OCI-LY7 (cell line): ENCODE results near the gene SPAG9. TPM values are rescaled to one million over a fixed set of nuclear protein-coding genes. Genes with fewer than 3 reads are reported as not detected.

ENCODE experiments used
- BruUV-seq: library from RNA; stranded (reverse); fragments of 400-500 nt; replicated peaks from 2 replicates; lab custom pipeline; 2021; lab: Mats Ljungman, UMichigan
- CTCF ChIA-PET: fragments of 300-600 bp; sonication (Branson Sonifier 250); formaldehyde crosslinking; loops from one replicate; lab custom pipeline; 2022; ENCODE audit warnings: antibody characterized with exemption; ENCODE audit not compliant: unreplicated experiment; lab: Charles Lee
- POLR2A ChIA-PET: fragments of 300-600 bp; sonication (Branson Sonifier 250); formaldehyde crosslinking; loops from one replicate; lab custom pipeline; 2022; ENCODE audit warnings: antibody characterized with exemption; lab: Charles Lee
- DNase-seq: peaks from one replicate; pipeline ENCODE4 v3.0.0-alpha.2; 2015; ENCODE audit warnings: low spot score
- H2AFZ ChIP-seq: fragments of 200-600 bp; sonication (generic), shearing (Covaris generic); 2 replicates; pipeline ENCODE4 v1.6.1; 2014; ENCODE audit warnings: mild to moderate bottlenecking, antibody characterized with exemption, low read length, moderate library complexity
- H3K27ac ChIP-seq: fragments of 200-600 bp; sonication (generic); 2 replicates; pipeline ENCODE4 v1.5.1; 2014; ENCODE audit warnings: mixed run types, low read depth, mild to moderate bottlenecking, moderate library complexity, low read length, inconsistent platforms; ENCODE audit not compliant: poor library complexity, severe bottlenecking
- H3K36me3 ChIP-seq: fragments of 200-600 bp; sonication (generic); 2 replicates; pipeline ENCODE4 v1.6.1; 2014; ENCODE audit warnings: mild to moderate bottlenecking, antibody characterized with exemption, low read length, moderate library complexity, mixed read lengths; ENCODE audit not compliant: insufficient read depth
- H3K4me1 ChIP-seq: fragments of 200-600 bp; sonication (generic); 2 replicates; pipeline ENCODE4 v1.5.1; 2014; ENCODE audit warnings: mild to moderate bottlenecking, low read length; ENCODE audit not compliant: insufficient read depth, poor library complexity, severe bottlenecking
- H3K4me2 ChIP-seq: fragments of 200-600 bp; sonication (generic); 2 replicates; pipeline ENCODE4 v1.6.1; 2014; ENCODE audit warnings: mild to moderate bottlenecking, low read length
- H3K4me3 ChIP-seq: fragments of 200-600 bp; sonication (generic); 2 replicates; pipeline ENCODE4 v1.5.1; 2014; ENCODE audit warnings: mild to moderate bottlenecking, low read depth, low read length; ENCODE audit not compliant: poor library complexity, severe bottlenecking
- H3K79me2 ChIP-seq: fragments of 200-600 bp; sonication (generic); 2 replicates; pipeline ENCODE4 v1.6.1; 2016; ENCODE audit warnings: low read depth, mild to moderate bottlenecking, low read length, moderate library complexity, mixed read lengths; ENCODE audit not compliant: insufficient read depth
- H3K9me2 ChIP-seq: fragments of 200-600 bp; sonication (generic); 2 replicates; pipeline ENCODE4 v1.6.1; 2016; ENCODE audit warnings: mild to moderate bottlenecking, low read length, mixed read lengths; ENCODE audit not compliant: insufficient read depth
- H3K9me3 ChIP-seq: fragments of 200-600 bp; sonication (generic); 2 replicates; pipeline ENCODE4 v1.6.1; 2014; ENCODE audit warnings: mild to moderate bottlenecking, mixed run types, low read length, mixed read lengths
- H4K20me1 ChIP-seq: fragments of 200-600 bp; sonication (generic); 2 replicates; pipeline ENCODE4 v1.6.1; 2014; ENCODE audit warnings: mild to moderate bottlenecking, antibody characterized with exemption, low read length, moderate library complexity, mixed read lengths; ENCODE audit not compliant: insufficient read depth
- EZH2phosphoT487 ChIP-seq: fragments of 200-600 bp; sonication (generic); IDR thresholded peaks from 2 replicates; pipeline ENCODE4 v1.6.1; 2018; ENCODE audit warnings: low read depth, borderline replicate concordance, mild to moderate bottlenecking, mixed run types, antibody characterized with exemption, low read length, moderate library complexity, mixed read lengths
- intact Hi-C: fragments of 100-400 bp; cut with micrococcal nuclease; formaldehyde crosslinking; loops from one replicate; pipeline ENCODE4 v1.10.0; 2022; ENCODE audit not compliant: unreplicated experiment
- total RNA-seq, 2 experiments: library from RNA; depleted of rRNA in 1 of 2; stranded (reverse); fragments of >200 nt in 1 of 2; shearing (Covaris generic) in 1 of 2; gene quantifications; 2 replicates each; pipeline ENCODE4 v1.2.3, GENCODE V29; 2014 to 2022
- TF ChIP-seq, protein P1 (sequence below): fragments of 200-600 bp; sonication (generic); conservative IDR thresholded peaks from 2 replicates; pipeline ENCODE4 v1.5.1; 2014; ENCODE audit warnings: mild to moderate bottlenecking, antibody characterized with exemption, low read length, moderate library complexity, mixed read lengths

The SPAG9 gene
- total RNA-seq, 2 experiments from 2014 or later = 75.5 to 78.9 TPM

DNA sequence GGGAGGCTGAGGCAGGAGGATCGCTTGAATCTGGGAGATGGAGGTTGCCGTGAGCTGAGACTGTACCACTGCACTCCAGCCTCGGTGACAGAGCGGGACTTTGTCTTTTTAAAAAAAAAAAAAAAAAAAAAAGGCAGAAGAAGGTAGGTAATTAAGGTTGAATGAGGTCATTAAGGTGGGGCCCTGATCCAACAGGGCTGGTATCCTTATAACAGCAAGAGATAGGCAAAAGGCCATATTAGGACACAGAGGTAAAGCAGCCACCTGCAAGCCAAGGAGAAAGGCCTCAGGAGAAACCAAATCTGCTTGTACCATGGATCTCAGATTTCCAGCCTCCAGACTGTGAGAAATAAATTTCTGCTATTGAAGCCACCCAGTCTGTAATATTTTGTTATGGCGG is 60.3 kb downstream of the SPAG9 start:
- Histone ChIP-seq H4K20me1 (peaks cover 12% of the 10 kb centered on the region), H3K4me1 (peaks cover 13% of the 10 kb centered on the region), H3K9me3 (no peaks in the 10 kb centered on the region), H3K4me2 (no peak overlapping the region), H2AFZ (no peak overlapping the region), H3K27ac (no peak overlapping the region), H3K79me2 (peaks cover 48% of the 10 kb centered on the region; the same call in 1 of the 2 replicates), H3K4me3 (no peak overlapping the region), H3K36me3 (peaks cover 8% of the 10 kb centered on the region), H3K9me2 (no peaks in the 10 kb centered on the region)
- intact Hi-C loops = no loop called here
- ChIA-PET CTCF (no interaction called here), POLR2A (no interaction called here)
- DNase-seq = no peak
- BruUV-seq = no TSS peak
- TF ChIP-seq EZH2phosphoT487 = no peak
- TF ChIP-seq, protein P1, sequence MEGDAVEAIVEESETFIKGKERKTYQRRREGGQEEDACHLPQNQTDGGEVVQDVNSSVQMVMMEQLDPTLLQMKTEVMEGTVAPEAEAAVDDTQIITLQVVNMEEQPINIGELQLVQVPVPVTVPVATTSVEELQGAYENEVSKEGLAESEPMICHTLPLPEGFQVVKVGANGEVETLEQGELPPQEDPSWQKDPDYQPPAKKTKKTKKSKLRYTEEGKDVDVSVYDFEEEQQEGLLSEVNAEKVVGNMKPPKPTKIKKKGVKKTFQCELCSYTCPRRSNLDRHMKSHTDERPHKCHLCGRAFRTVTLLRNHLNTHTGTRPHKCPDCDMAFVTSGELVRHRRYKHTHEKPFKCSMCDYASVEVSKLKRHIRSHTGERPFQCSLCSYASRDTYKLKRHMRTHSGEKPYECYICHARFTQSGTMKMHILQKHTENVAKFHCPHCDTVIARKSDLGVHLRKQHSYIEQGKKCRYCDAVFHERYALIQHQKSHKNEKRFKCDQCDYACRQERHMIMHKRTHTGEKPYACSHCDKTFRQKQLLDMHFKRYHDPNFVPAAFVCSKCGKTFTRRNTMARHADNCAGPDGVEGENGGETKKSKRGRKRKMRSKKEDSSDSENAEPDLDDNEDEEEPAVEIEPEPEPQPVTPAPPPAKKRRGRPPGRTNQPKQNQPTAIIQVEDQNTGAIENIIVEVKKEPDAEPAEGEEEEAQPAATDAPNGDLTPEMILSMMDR = no peak

DNA sequence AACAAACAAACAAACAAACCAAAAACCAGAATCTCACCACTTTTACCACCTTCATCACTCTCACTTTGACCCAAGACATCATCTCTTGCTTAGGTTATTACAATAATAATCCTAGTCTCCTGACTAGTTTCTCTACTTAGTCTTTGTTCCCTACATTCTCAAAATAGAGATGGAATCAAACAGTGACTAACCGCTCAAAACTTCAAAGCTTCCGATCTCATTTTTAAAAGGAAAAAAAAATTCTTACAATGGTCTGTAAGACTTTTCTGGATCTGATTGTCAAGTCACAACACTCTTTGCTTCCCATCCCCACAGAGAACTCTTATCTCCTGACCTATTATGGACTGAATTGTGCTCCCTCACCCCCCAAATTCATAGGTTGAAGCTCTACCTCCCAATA is 60.9 kb downstream of the SPAG9 start:
- POLR2A ChIA-PET = interaction anchor here (1.0 to 1.1 kb wide), 2 partner anchors 9 to 61 kb away, joined by 3 read pairs; no protein-coding TSS in a partner anchor
- DNase-seq = no peak
- Histone ChIP-seq H3K4me2 (no peak overlapping the region), H3K4me1 (peaks cover 13% of the 10 kb centered on the region), H3K4me3 (no peak overlapping the region), H3K36me3 (peaks cover 14% of the 10 kb centered on the region), H4K20me1 (peaks cover 12% of the 10 kb centered on the region), H2AFZ (no peak overlapping the region), H3K9me2 (no peaks in the 10 kb centered on the region), H3K9me3 (no peaks in the 10 kb centered on the region), H3K79me2 (peaks cover 52% of the 10 kb centered on the region; the same call in 1 of the 2 replicates), H3K27ac (no peak overlapping the region)
- CTCF ChIA-PET = no interaction called here
- intact Hi-C loops = no loop called here
- no TSS peak for BruUV-seq
- TF ChIP-seq, protein P1 = no peak
- no peak for TF ChIP-seq EZH2phosphoT487

DNA sequence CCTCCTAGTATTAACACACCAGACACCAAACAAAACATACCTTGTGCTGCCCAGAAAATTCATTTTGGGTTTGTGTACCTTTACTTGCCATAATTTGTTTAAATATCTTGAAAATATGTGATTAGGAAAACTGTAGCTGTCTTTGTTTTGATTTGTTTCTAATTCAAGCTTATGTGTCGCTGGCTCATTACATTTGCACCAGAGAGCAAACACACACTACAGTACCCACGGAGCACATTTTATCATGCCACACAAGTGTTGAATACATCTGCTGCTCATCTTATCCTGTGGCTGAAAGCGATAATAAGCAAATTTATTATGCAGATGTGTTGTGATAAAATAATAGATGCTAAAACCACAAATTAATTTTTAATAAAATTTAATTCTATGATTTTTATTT is 63.1 kb downstream of the SPAG9 start:
- ChIA-PET POLR2A (interaction anchor here (1.6 kb wide), 1 partner anchor 59 kb away, joined by 4 read pairs; no protein-coding TSS in a partner anchor), CTCF (no interaction called here)
- no peaks in the 10 kb centered on the region for H3K9me2 ChIP-seq
- no TSS peak for BruUV-seq
- TF ChIP-seq EZH2phosphoT487 = no peak
- TF ChIP-seq, protein P1 = no peak
- H4K20me1 ChIP-seq = peaks cover 12% of the 10 kb centered on the region
- H3K36me3 ChIP-seq = peaks cover 10% of the 10 kb centered on the region
- intact Hi-C loops = no loop called here
- peaks cover 18% of the 10 kb centered on the region for H3K4me1 ChIP-seq
- H3K4me3 ChIP-seq = no peak overlapping the region
- H3K4me2 ChIP-seq = no peak overlapping the region
- no peak overlapping the region for H3K27ac ChIP-seq
- no peaks in the 10 kb centered on the region for H3K9me3 ChIP-seq
- no peak for DNase-seq
- H3K79me2 ChIP-seq = peaks cover 46% of the 10 kb centered on the region; the same call in 1 of the 2 replicates
- no peak overlapping the region for H2AFZ ChIP-seq
